HG03280 (cell line): Measurements from ENCODE around the gene ALDH1A1.
"Not testable (repeated sequence)": the region's sequence is repeated elsewhere in the genome, so short reads cannot be mapped to it uniquely, and the experiment has no call there.

ENCODE experiments used
- ATAC-seq: cut with Tn5 transposase; IDR thresholded peaks from one replicate; pipeline ENCODE4 v1.9.1; 2021; ENCODE audit warnings: mild to moderate bottlenecking, moderate library complexity; ENCODE audit not compliant: unreplicated experiment

Gene ALDH1A1

GRCh38 chr9:72945391-72945790, 7.5 kb downstream of the ALDH1A1 start:
- no peak for ATAC-seq

GRCh38 chr9:72943844-72944462, 8.9 kb downstream of the ALDH1A1 start:
- ATAC-seq = no peak

- no peak for ATAC-seq
Observed at GRCh38 chr9:72942451-72942850, 10.4 kb downstream of the ALDH1A1 start.

GRCh38 chr9:72939581-72939980, 13.3 kb downstream of the ALDH1A1 start:
- ATAC-seq = not testable (repeated sequence)

GRCh38 chr9:72937545-72937944, 15.3 kb downstream of the ALDH1A1 start:
- no peak for ATAC-seq

GRCh38 chr9:72936679-72937078, 16.2 kb downstream of the ALDH1A1 start:
- ATAC-seq = no peak

- no peak for ATAC-seq
Observed at GRCh38 chr9:72936266-72936665, 16.6 kb downstream of the ALDH1A1 start.

GRCh38 chr9:72935595-72935994, 17.3 kb downstream of the ALDH1A1 start:
- ATAC-seq = no peak

- no peak for ATAC-seq
Observed at GRCh38 chr9:72933730-72934665, 18.9 kb downstream of the ALDH1A1 start.

GRCh38 chr9:72932619-72933018, 20.2 kb downstream of the ALDH1A1 start:
- no peak for ATAC-seq

GRCh38 chr9:72931897-72932296, 21.0 kb downstream of the ALDH1A1 start:
- no peak for ATAC-seq

- ATAC-seq = no peak
Observed at GRCh38 chr9:72931437-72931836, 21.4 kb downstream of the ALDH1A1 start.

GRCh38 chr9:72930828-72931227, 22.0 kb downstream of the ALDH1A1 start:
- ATAC-seq = no peak

- ATAC-seq = no peak
Observed at GRCh38 chr9:72929542-72929941, 23.3 kb downstream of the ALDH1A1 start.

- no peak for ATAC-seq
Observed at GRCh38 chr9:72928042-72928507, 24.8 kb downstream of the ALDH1A1 start.

- ATAC-seq = no peak
Observed at GRCh38 chr9:72926506-72926905, 26.3 kb downstream of the ALDH1A1 start.

GRCh38 chr9:72925891-72926290, 27.0 kb downstream of the ALDH1A1 start:
- ATAC-seq = no peak

GRCh38 chr9:72925126-72925789, 27.6 kb downstream of the ALDH1A1 start:
- no peak for ATAC-seq

GRCh38 chr9:72924154-72924790, 28.6 kb downstream of the ALDH1A1 start:
- ATAC-seq = no peak

- no peak for ATAC-seq
Observed at GRCh38 chr9:72923077-72923476, 29.8 kb downstream of the ALDH1A1 start.
